ENCODE data around the gene CAPNS1.

The CAPNS1 gene

GRCh38 chr19:36139473-36140303, at the start of gene CAPNS1:
Gene CAPNS1 (plus strand): TSS chr19:36140066. CDS start chr19:36141012, 946 bp downstream.
- ATAC-seq (replicated peaks; ENCODE audit: extremely low read depth, poor library complexity, severe bottlenecking) (peak; percentile 65), DNase-seq (ENCODE audit: low spot score in 2 of 2) (peak; percentile 80 to 84)
- Mint-ChIP-seq H3K9me3 (no peaks in the 10 kb centered on the region), H3K36me3 (ENCODE audit: insufficient read depth) (peaks cover 24% of the 10 kb centered on the region), H3K4me3 (peak within 1 kb of the TSS; percentile 96), H3K27me3 (no peaks in the 10 kb centered on the region), H3K27ac (ENCODE audit: low read depth) (peak within 1 kb of the TSS; percentile 87), H3K4me1 (peaks cover 29% of the 10 kb centered on the region)

GRCh38 chr19:36090910-36091695, 48.8 kb upstream of the CAPNS1 start:
- H3K4me3 Mint-ChIP-seq = no peak overlapping the region
- H3K36me3 Mint-ChIP-seq (ENCODE audit: insufficient read depth) = peaks cover 4% of the 10 kb centered on the region
- no peak overlapping the region for H3K27ac Mint-ChIP-seq (ENCODE audit: low read depth)
- H3K4me1 Mint-ChIP-seq = no peaks in the 10 kb centered on the region
- H3K27me3 Mint-ChIP-seq = no peaks in the 10 kb centered on the region
- no peaks in the 10 kb centered on the region for H3K9me3 Mint-ChIP-seq
- ATAC-seq (replicated peaks; ENCODE audit: extremely low read depth, poor library complexity, severe bottlenecking) = no peak
- DNase-seq (ENCODE audit: low spot score in 2 of 2) = no peak

GRCh38 chr19:36092566-36092965, 47.3 kb upstream of the CAPNS1 start:
- H3K9me3 Mint-ChIP-seq = no peaks in the 10 kb centered on the region
- no peak overlapping the region for H3K27ac Mint-ChIP-seq (ENCODE audit: low read depth)
- no peak for DNase-seq (ENCODE audit: low spot score in 2 of 2)
- no peak for ATAC-seq (replicated peaks; ENCODE audit: extremely low read depth, poor library complexity, severe bottlenecking)
- H3K4me3 Mint-ChIP-seq = no peak overlapping the region
- peaks cover 4% of the 10 kb centered on the region for H3K36me3 Mint-ChIP-seq (ENCODE audit: insufficient read depth)
- H3K27me3 Mint-ChIP-seq = no peaks in the 10 kb centered on the region
- no peaks in the 10 kb centered on the region for H3K4me1 Mint-ChIP-seq

- no peak overlapping the region for H3K27ac Mint-ChIP-seq (ENCODE audit: low read depth)
- ATAC-seq (replicated peaks; ENCODE audit: extremely low read depth, poor library complexity, severe bottlenecking) (no peak), DNase-seq (ENCODE audit: low spot score in 2 of 2) (no peak)
- H3K27me3 Mint-ChIP-seq = no peaks in the 10 kb centered on the region
- no peaks in the 10 kb centered on the region for H3K9me3 Mint-ChIP-seq
- no peaks in the 10 kb centered on the region for H3K4me1 Mint-ChIP-seq
- no peak overlapping the region for H3K4me3 Mint-ChIP-seq
- H3K36me3 Mint-ChIP-seq (ENCODE audit: insufficient read depth) = peaks cover 4% of the 10 kb centered on the region
Observed at GRCh38 chr19:36093146-36093662, 46.7 kb upstream of the CAPNS1 start.

- no peak for ATAC-seq (replicated peaks; ENCODE audit: extremely low read depth, poor library complexity, severe bottlenecking)
- DNase-seq (ENCODE audit: low spot score in 2 of 2) = no peak
- Mint-ChIP-seq H3K36me3 (ENCODE audit: insufficient read depth) (peaks cover 4% of the 10 kb centered on the region), H3K4me3 (no peak overlapping the region), H3K4me1 (no peaks in the 10 kb centered on the region), H3K27me3 (no peaks in the 10 kb centered on the region), H3K9me3 (no peaks in the 10 kb centered on the region), H3K27ac (ENCODE audit: low read depth) (no peak overlapping the region)
Observed at GRCh38 chr19:36093687-36094086, 46.2 kb upstream of the CAPNS1 start.

GRCh38 chr19:36097036-36097435, 42.8 kb upstream of the CAPNS1 start:
- Mint-ChIP-seq H3K4me1 (no peaks in the 10 kb centered on the region), H3K27me3 (no peaks in the 10 kb centered on the region), H3K4me3 (no peak overlapping the region), H3K27ac (ENCODE audit: low read depth) (no peak overlapping the region), H3K9me3 (no peaks in the 10 kb centered on the region), H3K36me3 (ENCODE audit: insufficient read depth) (peaks cover 4% of the 10 kb centered on the region)
- DNase-seq (ENCODE audit: low spot score in 2 of 2) (no peak), ATAC-seq (replicated peaks; ENCODE audit: extremely low read depth, poor library complexity, severe bottlenecking) (no peak)

- H3K27ac Mint-ChIP-seq (ENCODE audit: low read depth) = no peak overlapping the region
Observed at GRCh38 chr19:36099166-36099785, 40.6 kb upstream of the CAPNS1 start.

GRCh38 chr19:36100476-36100875, 39.4 kb upstream of the CAPNS1 start:
- no peak overlapping the region for H3K27ac Mint-ChIP-seq (ENCODE audit: low read depth)
- DNase-seq (ENCODE audit: low spot score in 2 of 2) (no peak), ATAC-seq (replicated peaks; ENCODE audit: extremely low read depth, poor library complexity, severe bottlenecking) (no peak)
- no peak overlapping the region for H3K4me3 Mint-ChIP-seq
- H3K4me1 Mint-ChIP-seq = no peaks in the 10 kb centered on the region
- no peaks in the 10 kb centered on the region for H3K27me3 Mint-ChIP-seq
- H3K9me3 Mint-ChIP-seq = no peaks in the 10 kb centered on the region
- H3K36me3 Mint-ChIP-seq (ENCODE audit: insufficient read depth) = no peaks in the 10 kb centered on the region

More at GRCh38 chr19:36099166-36099785, 40.6 kb upstream of the CAPNS1 start:
- H3K36me3 Mint-ChIP-seq (ENCODE audit: insufficient read depth) = peaks cover 2% of the 10 kb centered on the region
- DNase-seq (ENCODE audit: low spot score in 2 of 2) = no peak
- no peak overlapping the region for H3K4me3 Mint-ChIP-seq
- H3K4me1 Mint-ChIP-seq = no peaks in the 10 kb centered on the region
- no peak for ATAC-seq (replicated peaks; ENCODE audit: extremely low read depth, poor library complexity, severe bottlenecking)
- no peaks in the 10 kb centered on the region for H3K9me3 Mint-ChIP-seq
- H3K27me3 Mint-ChIP-seq = no peaks in the 10 kb centered on the region

- no peaks in the 10 kb centered on the region for H3K27me3 Mint-ChIP-seq
- no peak for DNase-seq (ENCODE audit: low spot score in 2 of 2)
- no peaks in the 10 kb centered on the region for H3K36me3 Mint-ChIP-seq (ENCODE audit: insufficient read depth)
Observed at GRCh38 chr19:36101550-36102327, 38.1 kb upstream of the CAPNS1 start.

GRCh38 chr19:36103040-36103626, 36.7 kb upstream of the CAPNS1 start:
- Mint-ChIP-seq H3K4me1 (no peaks in the 10 kb centered on the region), H3K36me3 (ENCODE audit: insufficient read depth) (no peaks in the 10 kb centered on the region), H3K9me3 (no peaks in the 10 kb centered on the region), H3K4me3 (no peak overlapping the region), H3K27ac (ENCODE audit: low read depth) (no peak overlapping the region), H3K27me3 (no peaks in the 10 kb centered on the region)
- ATAC-seq (replicated peaks; ENCODE audit: extremely low read depth, poor library complexity, severe bottlenecking) = no peak
- DNase-seq (ENCODE audit: low spot score in 2 of 2) = no peak

More at GRCh38 chr19:36101550-36102327, 38.1 kb upstream of the CAPNS1 start:
- Mint-ChIP-seq H3K4me1 (no peaks in the 10 kb centered on the region), H3K4me3 (no peak overlapping the region), H3K27ac (ENCODE audit: low read depth) (no peak overlapping the region), H3K9me3 (no peaks in the 10 kb centered on the region)
- ATAC-seq (replicated peaks; ENCODE audit: extremely low read depth, poor library complexity, severe bottlenecking) = no peak

GRCh38 chr19:36103842-36104552, 35.9 kb upstream of the CAPNS1 start:
- no peaks in the 10 kb centered on the region for H3K27me3 Mint-ChIP-seq
- H3K27ac Mint-ChIP-seq (ENCODE audit: low read depth) = no peak overlapping the region
- no peaks in the 10 kb centered on the region for H3K36me3 Mint-ChIP-seq (ENCODE audit: insufficient read depth)
- no peak for ATAC-seq (replicated peaks; ENCODE audit: extremely low read depth, poor library complexity, severe bottlenecking)
- H3K4me3 Mint-ChIP-seq = no peak overlapping the region
- H3K4me1 Mint-ChIP-seq = no peaks in the 10 kb centered on the region
- DNase-seq (ENCODE audit: low spot score in 2 of 2) = no peak
- H3K9me3 Mint-ChIP-seq = no peaks in the 10 kb centered on the region
